Right hindlimb (tissue), 1 donor: ENCODE measurements around the gene CYP4F2.
"Not testable (repeated sequence)": the region's sequence is repeated elsewhere in the genome, so short reads cannot be mapped to it uniquely, and the experiment has no call there.

Source experiments
- DNase-seq: peaks from one replicate; pipeline ENCODE4 v3.0.0-alpha.2; 2018

CYP4F2 gene, protein sequence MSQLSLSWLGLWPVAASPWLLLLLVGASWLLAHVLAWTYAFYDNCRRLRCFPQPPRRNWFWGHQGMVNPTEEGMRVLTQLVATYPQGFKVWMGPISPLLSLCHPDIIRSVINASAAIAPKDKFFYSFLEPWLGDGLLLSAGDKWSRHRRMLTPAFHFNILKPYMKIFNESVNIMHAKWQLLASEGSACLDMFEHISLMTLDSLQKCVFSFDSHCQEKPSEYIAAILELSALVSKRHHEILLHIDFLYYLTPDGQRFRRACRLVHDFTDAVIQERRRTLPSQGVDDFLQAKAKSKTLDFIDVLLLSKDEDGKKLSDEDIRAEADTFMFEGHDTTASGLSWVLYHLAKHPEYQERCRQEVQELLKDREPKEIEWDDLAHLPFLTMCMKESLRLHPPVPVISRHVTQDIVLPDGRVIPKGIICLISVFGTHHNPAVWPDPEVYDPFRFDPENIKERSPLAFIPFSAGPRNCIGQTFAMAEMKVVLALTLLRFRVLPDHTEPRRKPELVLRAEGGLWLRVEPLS

DNA sequence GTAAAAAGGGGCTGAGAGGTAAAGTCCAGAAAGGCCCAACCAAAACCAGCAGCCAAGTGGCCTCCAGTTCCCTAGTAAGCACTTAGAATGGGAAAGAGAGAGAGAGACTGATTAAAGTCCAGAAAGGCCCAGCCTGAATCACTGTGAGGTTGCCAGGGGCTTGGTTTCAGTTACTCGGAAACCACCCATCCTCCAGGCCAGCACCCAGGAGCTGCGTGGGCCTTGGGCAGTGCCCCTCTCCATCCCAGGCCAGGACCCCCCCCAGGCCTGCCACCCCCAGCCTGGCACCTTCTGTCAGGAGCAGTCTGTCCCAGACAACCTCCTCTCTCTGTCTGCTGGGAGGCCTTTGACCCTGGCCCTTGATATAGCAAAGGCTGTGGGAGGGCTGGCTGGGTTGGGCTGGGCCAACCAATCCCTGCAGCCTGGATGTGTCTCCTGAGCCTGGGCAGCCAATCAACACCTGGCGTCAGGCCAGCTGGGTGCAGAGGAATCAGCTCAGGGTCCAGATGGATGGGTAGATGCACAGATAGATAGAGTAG lies at the start of gene CYP4F2:
TSS of gene CYP4F2 (minus strand) at position 337 of the 539 bp plus-strand sequence. CDS start 463 bp downstream, outside the sequence.
- no peak for DNase-seq

DNA sequence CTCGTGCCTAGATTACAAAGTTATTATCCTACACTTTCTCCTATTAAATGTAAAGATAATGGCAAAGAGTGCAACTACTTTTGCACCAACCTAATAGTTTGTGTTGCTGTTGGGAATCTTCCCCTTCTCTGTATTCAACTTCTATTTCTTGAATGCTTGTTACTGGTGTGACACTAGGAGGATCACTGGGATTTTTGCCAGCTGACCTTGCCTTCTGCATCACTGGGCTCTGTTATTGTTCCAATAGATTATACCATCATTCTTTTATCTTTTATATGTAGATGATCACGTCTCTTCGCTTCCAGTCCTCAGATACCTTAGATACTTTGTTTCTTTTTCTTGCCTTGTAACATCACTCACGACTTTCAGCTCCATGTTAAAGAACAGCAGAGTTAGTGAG lies 47.4 kb upstream of the CYP4F2 start:
- no peak for DNase-seq

DNA sequence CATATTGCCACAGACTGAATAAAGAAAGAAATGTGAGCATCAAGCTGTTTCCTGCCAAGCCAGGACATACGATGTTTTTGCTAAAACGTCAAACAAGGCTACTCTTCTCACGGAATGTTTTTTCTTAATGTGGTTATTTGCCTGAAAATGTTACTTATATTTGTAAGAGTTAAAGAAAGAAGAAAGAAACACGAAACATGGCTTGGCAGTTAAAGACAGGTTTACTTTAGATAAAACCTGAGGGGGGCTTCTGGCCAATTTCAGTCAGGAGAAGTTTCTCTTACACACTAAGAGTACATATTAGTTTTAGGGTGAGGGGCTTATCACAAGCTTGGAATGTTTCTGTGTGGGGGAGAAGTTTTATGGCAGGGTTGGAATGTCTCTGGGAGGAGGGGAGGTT lies 46.5 kb upstream of the CYP4F2 start:
- DNase-seq = no peak

DNA sequence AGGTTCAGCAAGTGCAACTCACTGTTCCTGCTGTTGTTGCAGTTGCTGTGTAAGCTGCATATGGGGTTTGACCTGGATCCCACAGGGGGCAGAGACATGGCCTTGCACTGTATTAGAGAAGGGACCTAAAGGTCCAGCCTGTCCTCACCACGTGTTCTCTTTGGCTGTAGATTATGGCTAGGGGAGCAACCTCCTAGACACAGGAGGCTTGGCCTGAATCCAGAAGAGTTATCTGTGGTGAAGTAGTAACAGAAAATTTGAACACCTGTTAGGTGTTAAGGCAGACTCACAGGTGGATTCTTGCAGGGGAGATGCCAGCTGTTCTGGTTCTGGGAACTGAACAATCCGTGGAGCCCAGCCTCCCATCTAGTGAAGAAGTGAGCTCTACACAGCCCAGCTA lies 39.9 kb upstream of the CYP4F2 start:
- no peak for DNase-seq

DNA sequence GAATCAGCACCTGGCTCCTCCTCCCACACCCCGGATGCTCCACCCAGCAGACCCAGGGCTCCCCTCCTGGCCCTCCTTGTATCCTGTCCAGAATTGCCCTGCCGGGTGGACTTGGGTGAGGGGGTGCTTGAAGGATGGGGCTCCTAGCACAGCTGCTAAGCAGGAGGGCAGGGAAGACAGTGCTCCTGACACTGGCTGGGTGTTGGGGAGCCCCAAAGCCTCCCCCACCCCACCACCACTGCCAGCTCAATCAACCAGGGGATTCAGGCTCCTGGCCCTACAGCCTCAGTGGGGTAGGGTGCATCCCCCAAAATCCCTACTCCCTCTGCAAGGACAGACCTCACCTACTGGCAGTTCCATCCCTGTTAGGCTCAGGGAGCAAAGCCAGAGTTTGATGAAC lies 39.1 kb upstream of the CYP4F2 start:
- DNase-seq = no peak

DNA sequence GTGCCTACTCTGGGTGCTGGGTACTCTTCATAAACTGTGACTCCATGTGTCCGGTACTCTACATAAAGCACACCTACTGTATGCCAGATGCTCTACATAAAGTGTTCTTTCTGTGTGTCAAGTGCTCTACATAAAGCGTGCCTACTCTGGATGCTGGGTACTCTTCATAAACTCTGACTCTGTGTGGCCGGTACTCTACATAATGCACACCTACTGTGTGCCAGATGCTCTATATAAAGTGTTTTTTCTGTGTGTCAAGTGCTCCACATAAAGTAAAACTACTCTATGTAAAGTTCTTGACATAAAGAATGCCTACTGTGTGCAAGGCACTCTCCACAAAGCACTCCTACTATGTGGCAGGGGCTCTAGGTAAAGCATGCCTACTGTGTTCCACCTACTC lies 38.3 kb upstream of the CYP4F2 start:
- no peak for DNase-seq

DNA sequence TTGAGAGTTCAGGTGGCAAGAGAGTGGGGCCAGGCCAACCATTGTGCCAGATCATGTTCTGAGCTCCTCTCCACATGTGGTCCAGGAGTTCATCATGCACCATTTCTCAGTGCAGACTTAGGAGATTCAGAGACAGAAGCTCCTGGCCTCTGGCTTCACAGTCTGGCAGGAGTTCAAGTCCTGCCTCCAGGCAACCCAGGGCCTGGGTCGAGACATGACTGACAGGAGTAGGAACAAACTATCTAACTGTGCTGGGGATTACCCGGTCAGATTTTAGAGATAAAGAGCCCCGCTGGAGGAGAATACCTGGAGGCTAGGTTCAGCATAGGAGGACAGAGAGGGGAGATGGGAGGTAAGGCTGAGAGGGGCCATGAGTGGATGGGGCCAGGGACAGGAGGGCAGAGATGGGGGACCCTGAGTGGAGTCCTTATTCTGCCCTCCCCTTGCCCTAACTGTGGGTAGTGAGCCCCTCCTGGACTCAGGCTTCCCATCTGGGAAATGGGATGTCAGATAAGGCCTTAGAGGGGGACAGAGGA lies 37.4 kb upstream of the CYP4F2 start:
- DNase-seq = no peak

DNA sequence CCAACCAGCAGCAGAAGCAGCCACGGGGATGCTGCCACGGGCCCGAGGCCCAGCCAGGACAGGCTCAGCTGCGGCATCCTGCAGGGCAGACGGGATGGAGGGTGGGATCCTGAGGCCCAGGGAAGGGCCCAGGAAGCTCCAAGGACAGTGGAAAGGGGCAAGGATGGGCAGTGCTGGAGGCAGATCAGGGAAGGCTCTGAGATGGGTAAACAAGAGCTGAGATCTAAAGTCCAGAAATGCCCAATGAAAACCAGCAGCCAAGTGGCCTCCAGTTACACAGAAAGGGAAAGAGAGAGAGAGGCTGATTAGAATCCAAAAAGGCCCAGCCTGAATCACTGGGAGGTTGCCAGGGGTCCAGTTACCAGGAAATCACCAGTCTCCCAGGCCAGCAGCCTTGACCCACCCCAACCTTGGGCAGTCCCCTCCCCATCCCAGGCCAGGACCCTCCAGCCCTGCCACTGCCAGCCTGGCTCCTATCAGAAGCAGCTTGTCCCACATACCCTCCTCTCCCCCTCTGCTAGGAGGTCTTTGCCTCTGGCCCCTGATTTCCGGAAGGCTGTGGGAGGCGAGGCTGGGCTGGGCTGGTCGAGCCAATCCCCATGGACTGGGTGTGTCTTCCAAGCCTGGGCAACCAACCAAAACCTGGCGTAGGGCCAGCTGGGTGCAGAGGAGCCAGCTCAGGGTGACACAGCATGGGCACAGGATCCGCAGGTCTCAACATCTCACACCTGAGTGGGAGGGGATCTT lies 36.6 kb upstream of the CYP4F2 start, which contains the start of gene CYP4F11:
TSS of gene CYP4F11 (minus strand) at position 198 of the 747 bp plus-strand sequence. CDS start at position 77, 121 bp downstream.
- no peak for DNase-seq

DNA sequence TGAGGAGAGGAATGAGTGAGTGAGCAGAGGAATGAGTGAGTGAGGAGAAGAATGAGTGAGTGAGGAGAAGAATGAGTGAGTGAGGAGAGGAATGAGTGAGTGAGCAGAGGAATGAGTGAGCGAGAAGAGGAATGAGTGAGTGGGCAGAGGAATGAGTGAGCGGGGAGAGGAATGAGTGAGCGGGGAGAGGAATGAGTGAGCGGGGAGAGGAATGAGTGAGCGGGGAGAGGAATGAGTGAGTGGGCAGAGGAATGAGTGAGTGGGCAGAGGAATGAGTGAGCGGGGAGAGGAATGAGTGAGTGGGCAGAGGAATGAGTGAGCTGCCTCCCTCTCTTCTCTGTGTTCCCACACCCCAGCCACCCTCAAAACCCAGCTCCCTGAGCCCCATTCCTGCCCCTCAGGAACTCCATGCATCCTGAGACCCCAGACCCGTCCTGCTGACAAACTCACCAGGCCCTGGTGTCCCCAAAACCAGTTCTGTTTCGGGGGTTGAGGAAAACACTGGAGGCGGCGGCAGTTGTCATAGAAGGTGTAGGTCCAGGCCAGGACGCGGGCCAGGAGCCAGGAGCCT lies 36.0 kb upstream of the CYP4F2 start:
- DNase-seq = not testable (repeated sequence)

DNA sequence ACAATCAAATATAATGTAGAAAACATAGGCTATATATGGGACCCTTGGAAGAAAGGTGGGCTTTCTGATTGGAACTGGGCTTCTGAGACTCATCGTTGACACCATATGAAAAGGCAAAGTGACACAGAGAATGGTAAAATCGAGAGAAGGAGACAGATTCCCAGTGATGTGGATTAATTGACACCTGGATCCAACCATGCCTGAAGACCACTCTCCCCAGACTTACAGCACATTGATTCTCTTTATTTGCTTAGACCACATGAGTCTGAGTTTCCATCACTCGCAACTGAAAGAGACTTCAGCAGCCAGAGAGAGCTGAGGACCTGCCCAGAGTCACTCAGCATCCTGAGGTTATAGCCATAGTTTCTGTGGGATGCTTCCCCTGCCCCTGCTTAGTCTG lies 30.4 kb upstream of the CYP4F2 start:
- DNase-seq = no peak

DNA sequence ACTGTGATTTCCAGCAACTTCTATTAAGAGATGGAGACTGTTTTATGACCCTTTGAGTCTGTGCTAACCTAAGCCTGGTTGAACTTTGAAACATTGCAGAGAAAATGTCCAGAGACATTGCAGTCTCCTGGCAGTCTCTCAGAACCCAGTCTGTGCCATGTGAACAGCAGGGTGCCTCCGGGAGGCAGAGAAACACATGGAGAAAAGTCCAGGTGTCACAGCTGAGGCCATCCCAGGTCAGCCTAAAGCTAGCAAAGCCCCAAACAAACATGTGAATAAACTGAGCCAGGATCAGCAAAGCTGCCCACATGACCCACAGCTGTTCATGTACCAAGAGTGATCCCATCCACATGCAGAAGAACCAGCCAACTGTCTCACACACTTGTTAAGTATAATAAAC lies 28.6 kb upstream of the CYP4F2 start:
- DNase-seq = no peak

DNA sequence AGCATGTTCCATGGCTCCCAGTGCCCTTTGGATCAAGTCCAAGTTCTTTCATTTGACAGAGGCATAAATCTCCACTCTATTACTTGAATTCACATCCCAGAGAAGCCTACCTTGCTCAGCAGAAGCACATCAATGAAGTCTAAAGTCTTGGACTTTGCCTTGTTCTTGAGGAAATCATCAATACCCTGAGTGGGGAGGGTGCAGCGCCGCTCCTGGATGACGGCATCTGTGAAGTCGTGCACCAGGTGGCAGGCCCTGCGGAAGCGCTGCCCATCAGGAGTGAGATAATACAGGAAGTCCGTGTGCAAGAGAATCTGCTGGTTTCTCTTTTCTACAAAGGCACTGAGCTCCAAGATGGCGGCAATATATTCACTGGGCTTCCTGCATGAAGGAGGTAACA lies 25.8 kb upstream of the CYP4F2 start:
- DNase-seq = no peak

DNA sequence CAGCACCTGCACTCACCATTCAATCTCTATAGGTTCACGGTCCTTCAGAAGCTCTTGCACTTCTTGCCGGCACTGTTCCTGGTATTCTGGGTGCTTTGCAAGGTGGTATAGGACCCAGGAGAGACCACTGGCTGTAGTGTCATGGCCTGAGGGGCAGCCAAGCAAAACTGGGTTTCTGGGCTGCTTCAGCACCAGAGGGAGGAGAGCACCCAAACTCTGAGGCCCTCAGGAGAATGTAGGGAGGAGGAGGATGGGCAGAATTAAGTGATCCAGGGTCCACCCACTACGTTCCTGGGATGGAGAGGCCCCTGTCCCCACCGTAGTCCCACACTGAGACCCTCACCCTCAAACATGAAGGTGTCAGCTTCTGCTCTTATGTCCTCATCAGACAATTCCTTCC lies 24.1 kb upstream of the CYP4F2 start:
- DNase-seq = no peak

DNA sequence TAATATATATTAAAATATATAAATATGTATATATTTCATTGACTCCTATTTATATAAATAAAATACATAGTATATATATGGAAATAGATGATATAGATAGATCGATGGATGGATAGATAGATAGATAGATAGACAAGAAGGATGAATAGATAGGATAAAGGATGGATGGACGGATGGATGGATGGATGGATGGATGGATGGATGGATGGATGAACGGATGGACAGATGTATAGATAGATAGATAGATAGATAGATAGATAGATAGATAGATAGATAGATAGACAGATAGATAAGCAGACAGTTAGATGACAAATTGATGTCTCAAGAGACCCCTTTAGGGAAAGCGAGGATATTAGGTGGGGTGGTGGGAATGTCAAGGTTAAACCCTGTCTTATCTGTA lies 21.4 kb upstream of the CYP4F2 start:
- no peak for DNase-seq

DNA sequence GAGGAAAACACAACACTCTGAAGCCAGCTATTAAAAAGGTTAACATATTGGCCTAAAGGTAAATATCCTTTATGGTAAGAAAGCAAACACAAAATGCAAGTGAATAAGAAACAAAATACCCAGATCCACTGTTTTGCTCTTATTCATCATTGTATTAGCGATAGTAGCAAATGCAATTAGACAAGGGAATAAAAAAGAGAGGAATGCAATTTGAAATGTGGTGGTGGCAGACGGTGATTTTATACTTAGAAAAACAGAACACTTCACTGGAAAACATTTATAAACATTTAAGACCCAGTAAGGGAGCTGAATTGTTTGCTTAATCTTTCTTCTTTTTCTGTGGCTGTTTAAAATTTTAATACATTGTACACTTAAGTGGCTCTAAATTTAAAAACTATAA lies 17.2 kb upstream of the CYP4F2 start:
- DNase-seq = no peak

DNA sequence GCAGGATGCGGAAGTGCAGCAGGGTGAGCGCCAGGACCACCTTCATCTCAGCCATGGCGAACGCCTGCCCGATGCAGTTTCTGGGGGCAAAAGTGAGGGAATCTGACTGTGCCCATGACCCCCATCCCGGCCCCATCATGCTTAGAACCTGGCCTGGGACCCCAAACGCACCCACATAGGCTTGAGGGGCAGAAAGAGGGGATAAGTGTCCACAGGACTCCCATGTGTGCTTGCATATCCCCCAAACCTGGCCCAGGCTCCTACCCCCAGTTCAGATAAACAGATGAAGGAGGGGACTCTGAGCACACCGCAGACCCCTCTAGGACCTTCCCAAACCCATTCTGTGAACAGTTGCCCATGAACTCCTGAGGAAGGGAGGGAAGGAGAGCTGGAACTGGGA lies 16.0 kb upstream of the CYP4F2 start:
- DNase-seq = no peak

DNA sequence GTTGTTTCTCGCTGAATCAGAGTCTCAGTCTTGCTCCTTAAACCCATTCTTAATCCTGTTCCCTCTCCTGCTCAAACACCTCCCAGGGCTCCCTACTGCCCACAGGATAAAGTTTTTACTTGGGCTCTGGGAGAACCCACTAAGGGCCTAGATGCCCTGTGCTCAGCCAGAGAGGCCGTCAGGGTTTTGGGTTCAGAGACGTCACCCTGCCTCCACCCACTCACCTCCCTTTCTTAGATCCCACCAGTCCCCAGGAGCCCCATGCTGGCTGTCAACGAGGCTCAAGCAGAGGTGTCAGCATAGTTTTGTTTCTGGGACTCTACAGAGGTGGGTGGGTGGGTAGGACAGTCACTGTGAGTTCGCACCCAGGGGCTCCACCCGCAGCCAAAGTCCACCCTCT lies 15.5 kb upstream of the CYP4F2 start:
- DNase-seq = no peak

DNA sequence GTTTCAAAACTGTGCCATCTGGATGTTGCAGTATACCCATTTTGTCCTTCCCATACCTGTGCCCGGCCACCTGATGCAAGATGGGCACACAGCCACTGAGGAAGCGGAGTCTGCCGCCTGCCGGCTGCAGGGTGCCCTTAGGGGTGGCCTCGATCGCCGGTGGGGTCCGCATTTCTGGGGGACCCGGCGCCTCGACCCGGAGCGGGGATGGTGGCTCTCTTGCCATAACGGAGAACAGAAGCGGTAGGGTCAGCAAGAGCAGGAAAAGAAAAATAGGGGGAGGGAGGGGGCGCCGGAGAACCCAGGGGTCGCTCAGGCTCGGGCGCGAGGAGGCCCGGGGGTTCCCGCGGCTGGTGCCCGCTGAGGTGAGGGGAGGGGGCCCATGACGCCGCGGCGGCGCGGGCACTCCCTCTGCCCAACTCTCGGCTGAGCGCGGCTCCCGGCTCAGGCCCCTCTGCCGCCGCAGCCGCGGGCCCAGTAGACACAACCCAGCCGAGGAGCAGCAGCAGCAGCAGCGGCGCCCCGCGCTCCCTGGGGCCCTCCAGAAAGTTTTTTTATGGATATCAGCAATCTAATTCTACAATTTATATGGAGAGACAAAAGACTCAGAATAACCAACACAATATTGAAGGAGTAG lies 13.8 kb upstream of the CYP4F2 start:
- DNase-seq = no peak

DNA sequence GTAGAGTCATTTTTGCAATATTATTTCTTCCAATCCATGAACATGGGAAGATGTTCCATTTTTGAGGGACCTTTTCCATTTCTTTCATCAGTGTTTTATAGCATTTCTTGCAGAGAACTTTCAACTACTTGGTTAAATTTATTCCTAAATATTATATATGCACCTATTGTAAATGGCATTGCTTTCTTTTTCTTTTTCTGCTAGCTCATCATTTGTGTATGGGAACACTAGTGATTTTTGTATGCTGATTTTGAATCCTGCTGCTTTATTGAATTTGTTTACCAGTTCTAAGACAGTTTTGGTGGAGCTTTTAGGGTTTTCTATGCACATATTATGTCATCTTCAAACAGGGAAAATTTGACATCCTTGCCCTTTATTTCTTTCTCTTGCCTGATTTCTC lies 7.2 kb upstream of the CYP4F2 start:
- no peak for DNase-seq

DNA sequence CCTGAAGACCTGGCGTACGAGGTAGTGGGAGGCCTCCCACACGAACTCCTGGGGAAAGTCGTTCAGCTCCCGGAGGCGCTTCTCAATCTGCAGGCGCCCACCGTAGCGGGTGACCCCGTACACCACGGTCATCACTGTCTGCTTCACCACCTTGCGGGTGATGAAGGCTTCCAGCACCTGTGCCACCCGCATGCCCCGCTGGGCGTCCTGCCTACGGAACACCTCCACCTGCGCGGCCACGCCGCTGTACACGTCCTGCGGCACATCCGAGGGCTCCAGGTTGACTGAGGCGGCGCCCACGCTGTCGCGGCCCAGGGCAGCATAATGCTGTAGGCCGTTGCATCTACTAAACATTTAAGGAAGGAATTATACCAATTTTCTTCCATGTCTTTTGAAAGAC lies 5.0 kb upstream of the CYP4F2 start:
- DNase-seq = not testable (repeated sequence)

DNA sequence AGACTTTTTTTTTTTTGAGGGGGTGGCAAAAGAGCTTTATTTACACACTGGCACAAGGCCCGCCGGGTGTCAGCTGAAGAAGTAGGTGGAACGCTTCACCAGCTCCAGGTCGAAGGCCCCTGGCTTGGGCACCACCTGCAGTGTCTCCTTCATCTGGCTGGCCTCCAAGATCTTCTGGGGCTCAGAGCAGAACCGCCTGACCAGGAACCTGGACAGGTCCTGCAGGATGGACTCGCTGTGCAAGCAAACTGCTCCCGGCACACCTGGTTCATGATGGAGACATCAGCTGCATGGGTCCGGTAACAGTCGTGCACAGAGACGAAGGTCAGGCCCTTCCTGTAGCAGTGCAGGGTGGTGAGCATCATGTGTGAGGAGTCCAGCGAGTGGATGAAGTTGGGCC lies 4.4 kb upstream of the CYP4F2 start:
- DNase-seq = no peak

DNA sequence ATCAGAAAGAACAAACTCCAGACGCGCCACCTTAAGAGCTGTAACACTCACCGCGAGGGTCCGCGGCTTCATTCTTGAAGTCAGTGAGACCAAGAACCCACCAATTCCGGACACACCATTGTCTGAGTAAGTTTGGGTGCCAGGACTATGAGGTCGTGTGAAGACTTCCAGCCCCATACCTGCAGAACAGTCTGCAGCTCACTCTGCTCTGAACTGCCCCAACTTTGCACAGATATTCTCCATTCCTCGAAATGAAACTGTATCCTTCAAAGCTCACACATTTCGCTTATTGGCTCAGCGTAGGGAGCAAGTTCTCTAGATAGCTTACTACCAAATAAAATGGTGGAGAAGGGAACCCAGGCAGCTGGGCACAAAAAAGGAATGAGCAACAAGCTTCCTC lies 2.6 kb upstream of the CYP4F2 start:
- DNase-seq = no peak

DNA sequence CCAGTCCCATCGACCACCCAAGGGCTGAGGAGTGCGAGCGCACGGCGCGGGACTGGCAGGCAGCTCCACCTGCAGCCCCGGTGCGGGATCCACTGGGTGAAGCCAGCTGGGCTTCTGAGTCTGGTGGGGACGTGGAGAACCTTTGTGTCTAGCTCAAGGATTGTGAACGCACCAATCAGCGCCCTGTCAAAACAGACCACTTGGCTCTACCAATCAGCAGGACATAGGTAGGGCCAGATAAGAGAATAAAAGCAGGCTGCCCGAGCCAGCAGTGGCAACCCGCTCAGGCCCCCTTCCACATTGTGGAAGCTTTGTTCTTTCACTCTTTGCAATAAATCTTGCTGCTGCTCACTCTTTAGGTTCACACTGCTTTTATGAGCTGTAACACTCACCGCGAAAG lies 2.2 kb upstream of the CYP4F2 start:
- DNase-seq = not testable (repeated sequence)
